Osteoblast (primary cell): ENCODE measurements around the gene MAPKAPK2. TPM values are rescaled to one million over a fixed set of nuclear protein-coding genes. Genes with fewer than 3 reads are reported as not detected.

Source experiments
- DNase-seq: peaks from one replicate; pipeline ENCODE4 v3.0.0; 2011; ENCODE audit warnings: low spot score, mixed read lengths; ENCODE audit not compliant: insufficient read length; ENCODE audit errors: missing footprints
- H2AFZ ChIP-seq: 2 replicates; pipeline ENCODE4 v1.6.0; 2011; ENCODE audit warnings: mild to moderate bottlenecking, low read length
- H3K27ac ChIP-seq: 2 replicates; pipeline ENCODE4 v1.5.1; 2011; ENCODE audit warnings: mild to moderate bottlenecking, low read depth, low read length, moderate library complexity
- H3K27me3 ChIP-seq: 2 replicates; pipeline ENCODE4 v1.6.0; 2012; ENCODE audit warnings: mild to moderate bottlenecking, control low read depth, inconsistent platforms, low read length, moderate library complexity; ENCODE audit not compliant: insufficient read depth
- H3K36me3 ChIP-seq: 2 replicates; pipeline ENCODE4 v1.5.1; 2011; ENCODE audit warnings: mild to moderate bottlenecking, low read length, control low read depth, moderate library complexity; ENCODE audit not compliant: insufficient read depth
- H3K4me1 ChIP-seq: 2 replicates; pipeline ENCODE4 v1.5.1; 2011; ENCODE audit warnings: mild to moderate bottlenecking, low read length, control low read depth, moderate library complexity; ENCODE audit not compliant: insufficient read depth
- H3K4me2 ChIP-seq: 2 replicates; pipeline ENCODE4 v1.6.0; 2011; ENCODE audit warnings: mild to moderate bottlenecking, low read length; ENCODE audit not compliant: insufficient read depth
- H3K4me3 ChIP-seq: fragments of 200-600 bp; sonication (generic); 3 replicates; pipeline ENCODE4 v1.5.1; 2012; ENCODE audit warnings: mild to moderate bottlenecking, low read length, inconsistent platforms; ENCODE audit not compliant: insufficient read depth
- H3K79me2 ChIP-seq: 2 replicates; pipeline ENCODE4 v1.6.0; 2012; ENCODE audit warnings: mild to moderate bottlenecking, low read length, control low read depth, inconsistent platforms; ENCODE audit not compliant: insufficient read depth
- H3K9me3 ChIP-seq: 2 replicates; pipeline ENCODE4 v1.5.1; 2011; ENCODE audit warnings: low read depth, low read length, control low read depth
- H4K20me1 ChIP-seq: 2 replicates; pipeline ENCODE4 v1.6.0; 2012; ENCODE audit warnings: mild to moderate bottlenecking, low read length, control low read depth; ENCODE audit not compliant: insufficient read depth
- total RNA-seq: library from RNA; depleted of rRNA; stranded (reverse); fragments of >200 nt; gene quantifications from 2 replicates; pipeline ENCODE4 v1.2.3, GENCODE V29; 2012
- TF ChIP-seq, protein P1 (sequence below): IDR thresholded peaks from 2 replicates; pipeline ENCODE4 v1.5.1; 2011; ENCODE audit warnings: mild to moderate bottlenecking, low read depth, low read length, moderate library complexity; ENCODE audit errors: extremely low read depth

Gene MAPKAPK2
- total RNA-seq, 1 donor = 38.0 TPM

DNA sequence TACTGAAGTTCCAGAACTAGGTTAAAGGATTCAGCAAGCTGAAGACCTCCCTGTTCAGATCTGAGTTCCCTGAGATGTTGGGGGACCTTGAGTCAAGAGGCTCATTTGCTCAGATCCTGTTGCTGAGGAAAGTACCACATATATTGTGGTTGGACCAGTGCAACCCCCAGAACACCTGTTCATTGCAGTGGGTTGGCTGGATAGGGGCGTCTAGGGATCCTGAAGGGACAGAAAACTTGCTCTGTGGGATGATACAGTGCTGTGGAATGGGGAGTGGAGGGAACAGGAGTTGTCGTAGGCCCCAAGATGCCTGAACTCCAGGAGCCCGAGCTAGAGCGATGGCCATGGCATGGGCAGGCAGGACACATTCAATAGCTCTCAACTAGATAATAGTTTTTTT, 24.6 kb upstream of the MAPKAPK2 start:
- Histone ChIP-seq H3K27me3 (peaks cover 23% of the 10 kb centered on the region), H3K79me2 (no peaks in the 10 kb centered on the region), H3K27ac (no peak overlapping the region), H3K9me3 (no peaks in the 10 kb centered on the region), H2AFZ (no peak overlapping the region), H3K4me1 (peaks cover 13% of the 10 kb centered on the region), H3K36me3 (no peaks in the 10 kb centered on the region), H3K4me2 (no peak overlapping the region), H3K4me3 (no peak overlapping the region), H4K20me1 (no peaks in the 10 kb centered on the region)
- no peak for DNase-seq
- TF ChIP-seq, protein P1, sequence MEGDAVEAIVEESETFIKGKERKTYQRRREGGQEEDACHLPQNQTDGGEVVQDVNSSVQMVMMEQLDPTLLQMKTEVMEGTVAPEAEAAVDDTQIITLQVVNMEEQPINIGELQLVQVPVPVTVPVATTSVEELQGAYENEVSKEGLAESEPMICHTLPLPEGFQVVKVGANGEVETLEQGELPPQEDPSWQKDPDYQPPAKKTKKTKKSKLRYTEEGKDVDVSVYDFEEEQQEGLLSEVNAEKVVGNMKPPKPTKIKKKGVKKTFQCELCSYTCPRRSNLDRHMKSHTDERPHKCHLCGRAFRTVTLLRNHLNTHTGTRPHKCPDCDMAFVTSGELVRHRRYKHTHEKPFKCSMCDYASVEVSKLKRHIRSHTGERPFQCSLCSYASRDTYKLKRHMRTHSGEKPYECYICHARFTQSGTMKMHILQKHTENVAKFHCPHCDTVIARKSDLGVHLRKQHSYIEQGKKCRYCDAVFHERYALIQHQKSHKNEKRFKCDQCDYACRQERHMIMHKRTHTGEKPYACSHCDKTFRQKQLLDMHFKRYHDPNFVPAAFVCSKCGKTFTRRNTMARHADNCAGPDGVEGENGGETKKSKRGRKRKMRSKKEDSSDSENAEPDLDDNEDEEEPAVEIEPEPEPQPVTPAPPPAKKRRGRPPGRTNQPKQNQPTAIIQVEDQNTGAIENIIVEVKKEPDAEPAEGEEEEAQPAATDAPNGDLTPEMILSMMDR = no peak

DNA sequence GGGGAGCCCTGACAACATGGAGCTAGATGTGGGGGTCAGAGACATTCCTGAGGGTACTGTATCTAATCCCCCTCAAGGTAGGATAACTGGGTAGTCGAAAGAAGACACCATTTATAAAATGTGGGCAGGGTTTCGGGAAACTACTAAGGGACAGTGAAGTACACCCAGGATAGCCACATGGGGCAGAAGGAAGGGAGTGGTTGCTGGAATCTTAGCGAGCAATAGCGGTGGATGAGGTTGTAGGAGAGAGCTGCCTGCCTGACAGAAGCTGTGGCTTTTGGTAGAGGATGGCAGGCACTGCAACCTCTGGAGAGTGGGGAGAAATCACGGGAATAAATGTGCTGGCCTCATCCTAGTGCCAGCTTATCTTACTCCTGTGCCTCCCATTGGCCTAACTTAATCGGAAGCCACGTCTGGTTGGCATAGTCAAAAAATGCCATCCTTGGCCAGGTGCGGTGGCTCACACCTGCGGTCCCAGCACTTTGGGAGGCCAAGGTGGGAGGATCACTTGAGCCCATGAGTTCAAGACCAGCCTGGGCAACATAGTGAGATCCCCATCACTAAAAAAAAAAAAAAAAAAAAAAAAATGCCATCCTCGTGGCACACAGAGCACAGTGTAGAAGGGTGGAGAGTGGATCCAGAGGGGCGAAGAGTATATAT, 23.4 kb upstream of the MAPKAPK2 start:
- Histone ChIP-seq H2AFZ (no peak overlapping the region), H3K4me3 (no peak overlapping the region), H3K27me3 (peaks cover 26% of the 10 kb centered on the region), H3K9me3 (no peaks in the 10 kb centered on the region), H3K79me2 (no peaks in the 10 kb centered on the region), H3K4me2 (no peak overlapping the region), H3K4me1 (peaks cover 10% of the 10 kb centered on the region), H3K36me3 (no peaks in the 10 kb centered on the region), H4K20me1 (no peaks in the 10 kb centered on the region), H3K27ac (no peak overlapping the region)
- TF ChIP-seq, protein P1 = no peak
- DNase-seq = no peak

DNA sequence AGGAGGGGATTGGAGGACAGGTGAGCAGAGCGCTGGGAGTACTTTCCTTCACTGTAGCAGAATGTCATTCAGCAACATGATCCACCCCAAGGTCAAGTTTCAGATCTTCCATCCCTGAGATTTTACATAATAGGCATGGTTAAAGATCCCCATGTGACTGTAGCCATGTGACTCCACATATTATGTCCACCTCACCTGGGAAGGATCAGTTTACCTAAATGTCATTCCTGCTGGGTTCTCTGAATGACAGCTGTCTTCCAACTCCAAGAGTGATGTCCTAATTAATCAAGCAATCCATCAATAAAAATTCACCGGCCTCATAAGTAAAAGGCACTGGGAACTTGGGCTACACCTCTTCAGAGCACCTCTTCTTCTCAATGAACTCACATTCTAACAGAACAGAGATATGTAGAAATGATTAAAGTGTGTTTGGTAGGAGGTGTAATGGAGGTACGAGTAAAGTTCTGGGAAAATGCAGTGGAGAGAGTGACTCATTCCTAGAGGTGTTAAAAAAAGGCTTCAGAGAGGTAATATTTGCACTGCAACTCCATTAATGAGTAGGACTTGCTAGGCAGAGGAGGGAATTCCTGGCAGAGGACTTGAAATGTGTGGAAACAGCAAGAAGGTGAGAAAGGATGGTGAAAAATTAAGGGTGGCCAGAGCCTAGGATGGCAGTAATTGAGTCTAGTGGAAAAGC, 22.2 kb upstream of the MAPKAPK2 start:
- H3K4me3 ChIP-seq = no peak overlapping the region
- H4K20me1 ChIP-seq = no peaks in the 10 kb centered on the region
- no peaks in the 10 kb centered on the region for H3K9me3 ChIP-seq
- TF ChIP-seq, protein P1 = no peak
- H3K27ac ChIP-seq = no peak overlapping the region
- peaks cover 10% of the 10 kb centered on the region for H3K4me1 ChIP-seq
- no peak overlapping the region for H3K4me2 ChIP-seq
- H2AFZ ChIP-seq = no peak overlapping the region
- peaks cover 26% of the 10 kb centered on the region for H3K27me3 ChIP-seq
- no peaks in the 10 kb centered on the region for H3K36me3 ChIP-seq
- DNase-seq = no peak
- no peaks in the 10 kb centered on the region for H3K79me2 ChIP-seq

DNA sequence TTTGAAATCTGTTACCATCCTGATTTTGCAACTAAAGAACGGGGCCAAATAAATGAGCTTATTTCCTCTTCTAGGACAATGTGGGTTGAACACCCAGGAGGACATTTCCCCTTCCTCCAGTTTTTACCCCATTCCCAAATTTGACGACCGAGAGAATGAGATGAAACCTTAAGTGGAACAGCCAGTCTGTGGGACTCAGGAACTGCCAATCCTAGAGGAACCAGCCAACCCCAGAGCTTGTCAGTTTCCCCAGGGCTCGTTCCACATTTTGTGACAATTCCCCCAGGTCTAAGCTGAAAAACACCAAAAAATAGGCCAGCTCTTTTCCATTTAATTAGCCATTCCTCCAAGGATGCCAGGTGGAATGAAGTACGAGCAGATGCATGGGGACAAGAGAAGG, 21.3 kb upstream of the MAPKAPK2 start:
- peak overlapping the region; percentile 76 for H3K4me2 ChIP-seq
- no peak overlapping the region for H3K27ac ChIP-seq
- H4K20me1 ChIP-seq = no peaks in the 10 kb centered on the region
- H3K4me1 ChIP-seq = peaks cover 10% of the 10 kb centered on the region
- no peaks in the 10 kb centered on the region for H3K36me3 ChIP-seq
- no peaks in the 10 kb centered on the region for H3K79me2 ChIP-seq
- no peaks in the 10 kb centered on the region for H3K9me3 ChIP-seq
- peak; percentile 67 for DNase-seq
- H3K27me3 ChIP-seq = peaks cover 29% of the 10 kb centered on the region
- TF ChIP-seq, protein P1 = no peak
- no peak overlapping the region for H2AFZ ChIP-seq
- peak overlapping the region; percentile 47 for H3K4me3 ChIP-seq
